ENCODE results near the gene AGL. TPM values are rescaled to one million over a fixed set of nuclear protein-coding genes. Genes with fewer than 3 reads are reported as not detected.

AGL gene
- total and polyA plus RNA-seq, 2 of the 8 experiments (the other 6 are each of a cell fraction or from before 2014, with no cell fraction given) = 2.7 to 19.2 TPM

DNA sequence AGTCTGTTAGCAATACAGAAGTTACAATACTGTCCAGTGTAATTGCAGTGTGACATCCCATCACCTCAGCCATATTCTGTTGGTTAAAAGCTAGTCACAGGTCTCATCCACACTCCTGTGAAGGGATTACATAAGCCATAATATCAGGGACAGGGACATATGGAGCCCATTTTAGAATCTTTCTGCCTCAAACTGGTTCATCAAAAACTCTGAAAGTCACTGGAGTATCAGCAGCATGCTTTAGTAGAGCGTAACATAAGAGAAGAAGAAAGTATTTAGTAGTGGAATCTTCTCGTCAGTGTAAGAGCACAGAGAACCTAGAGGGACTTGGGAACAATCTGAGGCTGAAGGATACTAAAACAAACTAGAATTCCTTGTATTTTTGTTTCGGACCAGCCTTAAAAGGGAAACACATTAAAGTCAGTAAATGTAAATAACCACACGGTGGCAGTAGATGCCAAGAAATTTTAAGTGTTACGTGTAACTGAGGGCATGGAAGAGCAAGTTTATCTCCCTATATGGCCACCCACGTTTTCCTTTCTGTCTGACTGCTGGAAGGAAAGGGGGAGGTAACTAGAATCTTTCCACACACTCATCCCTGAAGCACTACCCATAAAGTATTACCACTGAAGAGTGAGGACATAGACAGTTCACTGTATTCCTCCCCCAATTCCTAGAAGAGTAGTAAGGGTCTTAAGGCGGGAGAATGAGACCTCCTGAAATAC, 41.6 kb upstream of the AGL start (continued):
- TF ChIP-seq TAF7 (optimal IDR thresholded peaks at IDR 0.05; ENCODE audit: borderline replicate concordance, low read depth, low read length) = no peak
- TF ChIP-seq FOSL1 (IDR thresholded peaks at IDR 0.05; ENCODE audit: insufficient read depth, low read depth, low read length) = no peak
- TF ChIP-seq, protein P1, sequence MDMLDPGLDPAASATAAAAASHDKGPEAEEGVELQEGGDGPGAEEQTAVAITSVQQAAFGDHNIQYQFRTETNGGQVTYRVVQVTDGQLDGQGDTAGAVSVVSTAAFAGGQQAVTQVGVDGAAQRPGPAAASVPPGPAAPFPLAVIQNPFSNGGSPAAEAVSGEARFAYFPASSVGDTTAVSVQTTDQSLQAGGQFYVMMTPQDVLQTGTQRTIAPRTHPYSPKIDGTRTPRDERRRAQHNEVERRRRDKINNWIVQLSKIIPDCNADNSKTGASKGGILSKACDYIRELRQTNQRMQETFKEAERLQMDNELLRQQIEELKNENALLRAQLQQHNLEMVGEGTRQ (IDR thresholded peaks at IDR 0.05; ENCODE audit: low read length) = no peak
- no peak for TF ChIP-seq JUN (IDR thresholded peaks at IDR 0.05; ENCODE audit: low read depth, low read length)
- TF ChIP-seq CBX8 (IDR thresholded peaks at IDR 0.05; ENCODE audit: borderline replicate concordance, low read depth, low read length) = no peak
- no peak for TF ChIP-seq NANOG (IDR thresholded peaks at IDR 0.05; ENCODE audit: insufficient read depth, low read depth, low read length, poor library complexity, severe bottlenecking)
- TF ChIP-seq, protein P2, sequence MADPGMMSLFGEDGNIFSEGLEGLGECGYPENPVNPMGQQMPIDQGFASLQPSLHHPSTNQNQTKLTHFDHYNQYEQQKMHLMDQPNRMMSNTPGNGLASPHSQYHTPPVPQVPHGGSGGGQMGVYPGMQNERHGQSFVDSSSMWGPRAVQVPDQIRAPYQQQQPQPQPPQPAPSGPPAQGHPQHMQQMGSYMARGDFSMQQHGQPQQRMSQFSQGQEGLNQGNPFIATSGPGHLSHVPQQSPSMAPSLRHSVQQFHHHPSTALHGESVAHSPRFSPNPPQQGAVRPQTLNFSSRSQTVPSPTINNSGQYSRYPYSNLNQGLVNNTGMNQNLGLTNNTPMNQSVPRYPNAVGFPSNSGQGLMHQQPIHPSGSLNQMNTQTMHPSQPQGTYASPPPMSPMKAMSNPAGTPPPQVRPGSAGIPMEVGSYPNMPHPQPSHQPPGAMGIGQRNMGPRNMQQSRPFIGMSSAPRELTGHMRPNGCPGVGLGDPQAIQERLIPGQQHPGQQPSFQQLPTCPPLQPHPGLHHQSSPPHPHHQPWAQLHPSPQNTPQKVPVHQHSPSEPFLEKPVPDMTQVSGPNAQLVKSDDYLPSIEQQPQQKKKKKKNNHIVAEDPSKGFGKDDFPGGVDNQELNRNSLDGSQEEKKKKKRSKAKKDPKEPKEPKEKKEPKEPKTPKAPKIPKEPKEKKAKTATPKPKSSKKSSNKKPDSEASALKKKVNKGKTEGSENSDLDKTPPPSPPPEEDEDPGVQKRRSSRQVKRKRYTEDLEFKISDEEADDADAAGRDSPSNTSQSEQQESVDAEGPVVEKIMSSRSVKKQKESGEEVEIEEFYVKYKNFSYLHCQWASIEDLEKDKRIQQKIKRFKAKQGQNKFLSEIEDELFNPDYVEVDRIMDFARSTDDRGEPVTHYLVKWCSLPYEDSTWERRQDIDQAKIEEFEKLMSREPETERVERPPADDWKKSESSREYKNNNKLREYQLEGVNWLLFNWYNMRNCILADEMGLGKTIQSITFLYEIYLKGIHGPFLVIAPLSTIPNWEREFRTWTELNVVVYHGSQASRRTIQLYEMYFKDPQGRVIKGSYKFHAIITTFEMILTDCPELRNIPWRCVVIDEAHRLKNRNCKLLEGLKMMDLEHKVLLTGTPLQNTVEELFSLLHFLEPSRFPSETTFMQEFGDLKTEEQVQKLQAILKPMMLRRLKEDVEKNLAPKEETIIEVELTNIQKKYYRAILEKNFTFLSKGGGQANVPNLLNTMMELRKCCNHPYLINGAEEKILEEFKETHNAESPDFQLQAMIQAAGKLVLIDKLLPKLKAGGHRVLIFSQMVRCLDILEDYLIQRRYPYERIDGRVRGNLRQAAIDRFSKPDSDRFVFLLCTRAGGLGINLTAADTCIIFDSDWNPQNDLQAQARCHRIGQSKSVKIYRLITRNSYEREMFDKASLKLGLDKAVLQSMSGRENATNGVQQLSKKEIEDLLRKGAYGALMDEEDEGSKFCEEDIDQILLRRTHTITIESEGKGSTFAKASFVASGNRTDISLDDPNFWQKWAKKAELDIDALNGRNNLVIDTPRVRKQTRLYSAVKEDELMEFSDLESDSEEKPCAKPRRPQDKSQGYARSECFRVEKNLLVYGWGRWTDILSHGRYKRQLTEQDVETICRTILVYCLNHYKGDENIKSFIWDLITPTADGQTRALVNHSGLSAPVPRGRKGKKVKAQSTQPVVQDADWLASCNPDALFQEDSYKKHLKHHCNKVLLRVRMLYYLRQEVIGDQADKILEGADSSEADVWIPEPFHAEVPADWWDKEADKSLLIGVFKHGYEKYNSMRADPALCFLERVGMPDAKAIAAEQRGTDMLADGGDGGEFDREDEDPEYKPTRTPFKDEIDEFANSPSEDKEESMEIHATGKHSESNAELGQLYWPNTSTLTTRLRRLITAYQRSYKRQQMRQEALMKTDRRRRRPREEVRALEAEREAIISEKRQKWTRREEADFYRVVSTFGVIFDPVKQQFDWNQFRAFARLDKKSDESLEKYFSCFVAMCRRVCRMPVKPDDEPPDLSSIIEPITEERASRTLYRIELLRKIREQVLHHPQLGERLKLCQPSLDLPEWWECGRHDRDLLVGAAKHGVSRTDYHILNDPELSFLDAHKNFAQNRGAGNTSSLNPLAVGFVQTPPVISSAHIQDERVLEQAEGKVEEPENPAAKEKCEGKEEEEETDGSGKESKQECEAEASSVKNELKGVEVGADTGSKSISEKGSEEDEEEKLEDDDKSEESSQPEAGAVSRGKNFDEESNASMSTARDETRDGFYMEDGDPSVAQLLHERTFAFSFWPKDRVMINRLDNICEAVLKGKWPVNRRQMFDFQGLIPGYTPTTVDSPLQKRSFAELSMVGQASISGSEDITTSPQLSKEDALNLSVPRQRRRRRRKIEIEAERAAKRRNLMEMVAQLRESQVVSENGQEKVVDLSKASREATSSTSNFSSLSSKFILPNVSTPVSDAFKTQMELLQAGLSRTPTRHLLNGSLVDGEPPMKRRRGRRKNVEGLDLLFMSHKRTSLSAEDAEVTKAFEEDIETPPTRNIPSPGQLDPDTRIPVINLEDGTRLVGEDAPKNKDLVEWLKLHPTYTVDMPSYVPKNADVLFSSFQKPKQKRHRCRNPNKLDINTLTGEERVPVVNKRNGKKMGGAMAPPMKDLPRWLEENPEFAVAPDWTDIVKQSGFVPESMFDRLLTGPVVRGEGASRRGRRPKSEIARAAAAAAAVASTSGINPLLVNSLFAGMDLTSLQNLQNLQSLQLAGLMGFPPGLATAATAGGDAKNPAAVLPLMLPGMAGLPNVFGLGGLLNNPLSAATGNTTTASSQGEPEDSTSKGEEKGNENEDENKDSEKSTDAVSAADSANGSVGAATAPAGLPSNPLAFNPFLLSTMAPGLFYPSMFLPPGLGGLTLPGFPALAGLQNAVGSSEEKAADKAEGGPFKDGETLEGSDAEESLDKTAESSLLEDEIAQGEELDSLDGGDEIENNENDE (IDR thresholded peaks at IDR 0.05; ENCODE audit: insufficient replicate concordance, low read length) = no peak
- TF ChIP-seq ASH2L (IDR thresholded peaks at IDR 0.05; ENCODE audit: low read length) = peak; percentile 31
- TF ChIP-seq TBP (IDR thresholded peaks at IDR 0.05; ENCODE audit: low read depth, low read length) = 0 out of 2 replicates have a peak, but pooled peaks have one; percentile 23
